Adrenal gland (tissue), 5 donors: Measurements from ENCODE around the gene DCHS2.

ENCODE experiments used
- CTCF ChIP-seq, 6 experiments: fragments of 450-650 bp in 4 of 6; fragments of 200-600 bp in 2 of 6; sonication (generic) in 1 of 6; IDR thresholded peaks; 1 replicate in 5 of 6; 2 replicates in 1 of 6; pipeline versions ENCODE4 v1.5.1 to v1.8.0; 2016 to 2021; ENCODE audit warnings: antibody characterized with exemption in 6 of 6, mild to moderate bottlenecking in 2 of 6, moderate library complexity in 1 of 6
- POLR2A ChIP-seq, 2 donors: fragments of 450-650 bp; IDR thresholded peaks; one replicate each; pipeline ENCODE4 v1.6.1; 2017; ENCODE audit warnings: antibody characterized with exemption in 2 of 2, mild to moderate bottlenecking in 2 of 2, moderate library complexity in 1 of 2
- donor health status: DM: no; HTN: no; CAD: no.

GRCh38 chr4:154332681-154333421 lies 158.7 kb downstream of the DCHS2 start:
- TF ChIP-seq CTCF (IDR thresholded peaks at IDR 0.05), result no peak
- TF ChIP-seq POLR2A (IDR thresholded peaks at IDR 0.05), result no peak
